Activated CD4-positive, alpha-beta T cell treated with anti-CD3 and anti-CD28 coated beads, Interleukin-2, amount 50 U/mL, for 4 hours (primary cell): ENCODE results near the gene GLYATL3.

ENCODE experiments used
- DNase-seq, 2 experiments: peaks; one replicate each; pipeline ENCODE4 v3.0.0-alpha.2; 2020

GLYATL3 gene

DNA sequence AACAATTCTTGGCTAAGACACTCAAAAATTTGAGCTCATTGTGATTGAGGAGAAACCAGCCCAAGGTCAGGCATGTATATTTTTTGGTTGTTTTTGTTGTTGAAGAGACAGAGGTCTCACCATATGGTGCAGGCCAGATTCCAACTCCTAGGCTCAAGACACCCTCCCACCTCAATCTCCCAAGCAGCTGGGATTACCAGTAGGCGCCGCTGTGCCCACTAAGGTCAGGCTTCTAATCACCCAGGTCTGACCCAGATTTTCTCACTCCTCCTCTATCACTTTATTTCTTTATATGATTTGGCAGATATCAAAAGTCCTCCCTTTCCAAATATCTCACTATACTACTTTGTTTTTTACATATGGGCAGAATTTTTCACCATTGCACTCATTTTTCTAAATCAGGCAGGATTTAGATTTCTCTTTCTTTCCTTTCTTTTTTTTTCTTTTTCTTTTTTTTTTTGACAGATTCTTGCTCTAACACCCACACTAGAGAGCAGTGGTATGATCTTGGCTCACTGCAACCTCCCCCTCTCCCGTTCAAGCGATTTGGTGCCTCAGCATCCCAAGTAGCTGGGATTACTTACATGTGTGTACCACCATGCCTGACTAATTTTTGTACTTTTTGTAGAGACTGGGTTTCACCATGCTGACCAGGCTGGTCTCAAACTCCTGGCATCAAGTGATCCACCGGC, 49.0 kb downstream of the GLYATL3 start:
- no peak for DNase-seq

DNA sequence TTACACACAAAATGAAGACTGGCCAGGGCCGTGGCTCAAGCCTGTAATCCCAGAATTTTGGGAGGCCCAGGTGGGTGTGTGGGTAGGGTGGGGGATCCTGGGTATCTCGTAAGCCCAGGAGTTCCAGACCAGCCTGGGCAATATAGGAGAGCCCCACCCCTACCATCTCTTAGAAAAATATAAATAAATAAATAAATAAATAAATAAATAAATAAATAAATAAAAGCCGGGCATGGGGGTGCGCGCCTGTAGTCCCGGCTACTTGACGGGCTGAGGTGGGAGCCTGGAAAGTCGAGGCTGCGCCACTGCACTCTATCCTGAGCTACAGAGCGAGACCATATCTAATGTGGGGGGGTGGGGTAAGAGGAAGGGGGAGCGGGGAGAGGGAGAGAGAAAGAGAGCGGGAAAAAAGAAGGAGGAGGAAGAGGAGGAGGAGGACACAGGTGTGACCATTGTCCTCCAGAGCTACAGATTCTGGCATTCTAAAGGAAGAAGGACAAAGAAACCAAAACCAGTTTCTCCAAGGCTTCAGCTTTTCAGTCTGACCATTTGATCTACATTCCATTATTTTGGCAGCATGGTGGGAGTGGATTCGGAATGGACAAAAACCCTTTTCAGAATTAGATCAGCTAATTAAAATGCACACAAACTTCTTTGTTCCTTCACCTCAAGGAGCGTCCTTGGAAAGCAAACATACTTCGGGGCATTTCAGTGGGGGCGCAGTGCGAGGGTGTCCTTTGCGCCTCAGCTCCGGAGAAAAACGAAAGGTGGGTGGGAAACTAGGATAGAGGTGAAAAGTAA, 50.2 kb downstream of the GLYATL3 start:
- no peak for DNase-seq

DNA sequence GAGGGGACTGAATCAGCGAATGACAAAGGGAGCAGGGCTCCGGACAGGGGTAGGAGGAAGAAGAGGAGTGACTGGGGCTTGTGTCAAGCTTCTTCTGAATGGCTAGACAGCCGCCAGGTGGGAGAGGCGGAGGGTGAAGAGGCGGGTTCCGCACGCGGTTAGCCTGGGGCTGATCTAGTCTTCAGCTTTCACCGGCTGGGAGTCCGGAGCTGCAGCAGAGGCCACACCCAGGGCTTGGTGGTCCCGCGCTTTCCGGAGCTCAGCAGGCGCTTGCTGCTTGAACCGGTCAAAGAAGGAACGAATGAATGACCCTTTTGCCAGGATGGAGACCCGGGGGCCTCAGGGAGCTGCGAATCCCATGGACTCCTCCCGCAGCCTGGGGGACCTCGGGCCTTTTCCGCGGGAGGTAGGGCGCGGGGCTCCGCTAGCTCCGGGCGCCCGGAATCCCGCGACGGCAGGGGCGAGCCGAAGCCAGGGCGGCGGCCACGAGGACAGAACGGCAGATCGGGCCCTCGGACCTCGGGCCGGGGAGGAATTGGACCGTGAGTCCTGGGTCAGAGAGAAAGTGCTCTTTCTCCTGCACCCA, 50.9 kb downstream of the GLYATL3 start, which contains the start of gene C6orf141:
Gene C6orf141 (plus strand): TSS at position 177 of the 586 bp plus-strand sequence. CDS start 125 bp downstream, at position 302.
- peak in 1 of 2 experiments; percentile 3 for DNase-seq

DNA sequence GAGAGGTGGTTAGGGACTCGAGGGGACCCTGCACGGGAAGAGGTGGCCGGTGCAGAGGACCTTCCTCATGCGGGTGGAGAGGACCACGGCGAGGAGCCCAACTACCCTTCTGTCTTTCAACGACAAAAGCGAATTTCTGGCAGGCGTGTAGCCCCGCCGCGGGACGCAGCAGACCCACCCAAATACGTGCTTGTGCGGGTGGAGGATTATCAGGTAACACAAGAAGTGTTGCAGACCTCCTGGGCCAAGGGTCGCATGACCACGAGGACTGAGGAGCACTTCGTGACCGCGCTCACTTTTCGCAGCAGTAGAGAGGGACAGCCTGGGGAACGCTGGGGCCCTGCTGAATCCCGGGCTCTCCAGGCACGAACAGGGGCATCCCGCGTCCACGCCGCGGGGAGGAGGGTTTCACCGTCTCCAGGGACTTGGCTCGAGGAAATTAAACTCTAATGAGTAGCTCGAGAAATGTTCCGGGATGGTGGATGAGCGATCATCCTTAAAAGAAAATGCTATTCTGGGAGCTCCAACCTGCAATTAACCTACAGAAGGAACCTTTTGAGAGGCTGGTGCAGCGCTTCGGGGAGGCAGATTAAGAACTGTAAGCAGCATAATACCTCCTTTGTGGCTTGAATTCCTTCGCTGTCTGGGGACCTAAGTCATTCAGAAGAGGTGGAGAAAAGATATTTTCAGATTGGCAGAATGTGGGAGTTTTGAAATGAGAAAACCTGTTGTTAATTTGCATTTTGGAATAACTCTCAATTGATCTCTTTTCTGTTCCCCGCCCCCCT, 51.5 kb downstream of the GLYATL3 start:
- DNase-seq: no peak

DNA sequence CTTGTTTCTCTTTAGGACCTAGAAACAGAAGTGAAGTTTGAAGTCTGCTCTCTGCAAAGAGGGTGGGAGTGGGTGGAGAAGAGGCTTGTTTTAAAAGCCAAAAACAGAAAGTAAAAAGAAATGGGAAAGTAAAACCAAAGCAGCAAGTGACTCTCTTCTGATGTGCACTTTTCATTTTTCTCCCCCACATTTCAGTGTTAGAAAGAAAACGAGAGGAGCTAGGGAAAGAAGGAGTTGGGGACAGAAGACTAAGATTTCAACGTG, 52.1 kb downstream of the GLYATL3 start:
- DNase-seq: no peak

DNA sequence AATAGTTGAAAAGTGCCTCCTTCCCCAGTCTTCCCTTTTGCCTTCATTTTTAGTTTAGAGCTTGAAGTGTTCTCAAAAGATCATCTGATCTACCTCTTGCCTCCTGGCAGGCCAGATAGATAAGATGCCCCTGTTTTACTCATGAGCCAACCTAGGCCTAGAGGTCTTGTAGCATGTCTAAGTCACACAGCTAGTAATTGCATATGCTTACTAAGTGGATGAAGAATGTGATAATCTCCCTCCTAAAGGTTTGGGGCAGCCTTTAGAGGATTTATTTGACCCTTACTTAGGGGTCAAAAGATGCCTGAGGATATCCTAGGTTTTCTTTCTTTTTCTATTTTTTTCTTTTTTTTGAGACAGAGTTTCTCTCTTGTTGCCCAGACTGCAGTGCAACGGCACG, 52.9 kb downstream of the GLYATL3 start:
- no peak for DNase-seq

DNA sequence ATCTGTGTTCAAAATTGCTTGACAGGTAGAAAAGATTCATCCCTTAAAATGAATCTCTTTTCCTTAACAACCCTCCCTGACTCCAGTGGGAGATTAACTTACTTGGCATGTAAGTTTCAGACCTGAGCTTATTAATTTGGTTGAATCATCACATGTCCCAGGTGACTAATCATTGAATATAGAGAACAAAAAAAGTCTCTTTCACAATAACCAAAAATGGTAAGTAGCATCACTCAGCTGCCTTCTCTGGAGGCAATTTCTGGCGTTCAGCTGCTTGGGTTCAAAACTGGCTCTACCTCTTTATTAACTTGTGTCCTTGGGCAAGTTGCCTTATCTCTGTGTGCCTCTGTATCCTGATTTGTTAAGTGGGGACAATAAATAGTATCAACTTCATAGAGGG, 53.7 kb downstream of the GLYATL3 start:
- DNase-seq: no peak

DNA sequence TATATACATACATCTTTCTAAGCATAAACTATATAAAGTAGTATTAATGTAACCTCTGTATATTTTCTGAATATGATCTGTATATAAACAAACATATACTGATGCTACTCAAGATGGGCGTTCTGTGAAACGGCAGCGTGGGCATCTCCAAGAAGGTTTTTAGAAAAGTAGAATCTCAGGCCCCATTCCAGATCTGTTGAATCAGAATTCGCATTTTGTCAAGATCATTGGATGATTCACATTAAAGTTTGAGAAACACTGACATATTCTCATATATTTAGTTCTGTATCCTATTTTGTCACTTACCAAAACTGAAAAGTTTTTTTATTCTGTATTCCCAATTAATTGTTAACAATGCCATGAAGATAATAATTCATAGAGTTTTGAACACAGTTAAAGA, 56.2 kb downstream of the GLYATL3 start:
- DNase-seq: no peak

DNA sequence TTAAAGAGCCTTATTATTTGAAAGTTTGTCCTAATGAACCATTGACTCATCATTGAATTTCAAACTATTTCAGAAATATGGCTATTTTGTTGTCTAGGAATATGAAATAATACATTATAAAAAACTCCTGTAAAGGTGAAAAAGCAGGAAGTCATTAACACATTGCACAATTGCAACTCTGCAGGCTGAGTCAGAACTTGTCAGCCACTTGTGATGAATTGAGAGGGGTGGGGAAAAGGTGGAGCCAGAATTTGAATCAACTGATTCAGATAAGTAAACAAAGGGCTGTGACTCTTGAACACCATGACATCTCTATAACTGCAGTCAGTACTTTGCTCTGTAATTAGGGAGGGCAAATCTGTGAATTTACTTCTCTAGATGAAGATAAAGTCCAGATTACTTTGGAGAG, 56.7 kb downstream of the GLYATL3 start:
- DNase-seq: no peak

DNA sequence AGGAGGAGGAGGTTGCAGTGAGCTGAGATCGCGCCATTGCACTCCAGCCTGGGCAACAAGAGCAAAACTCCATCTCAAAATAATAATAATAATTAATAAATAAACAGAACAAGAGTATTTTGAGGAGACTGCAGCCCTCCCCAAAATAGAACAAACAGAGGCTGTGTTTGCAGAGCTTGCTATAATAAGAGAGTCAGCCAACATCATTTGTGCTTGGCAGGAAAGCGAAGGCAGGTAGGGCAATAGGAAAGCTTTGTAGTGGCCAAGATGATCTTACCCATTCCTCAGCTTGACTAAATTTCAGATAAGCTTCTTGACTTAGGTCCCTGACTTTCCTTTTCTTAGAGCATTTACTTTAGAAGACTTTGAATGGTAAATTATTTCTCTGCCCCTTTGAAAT, 57.5 kb downstream of the GLYATL3 start:
- DNase-seq: no peak

DNA sequence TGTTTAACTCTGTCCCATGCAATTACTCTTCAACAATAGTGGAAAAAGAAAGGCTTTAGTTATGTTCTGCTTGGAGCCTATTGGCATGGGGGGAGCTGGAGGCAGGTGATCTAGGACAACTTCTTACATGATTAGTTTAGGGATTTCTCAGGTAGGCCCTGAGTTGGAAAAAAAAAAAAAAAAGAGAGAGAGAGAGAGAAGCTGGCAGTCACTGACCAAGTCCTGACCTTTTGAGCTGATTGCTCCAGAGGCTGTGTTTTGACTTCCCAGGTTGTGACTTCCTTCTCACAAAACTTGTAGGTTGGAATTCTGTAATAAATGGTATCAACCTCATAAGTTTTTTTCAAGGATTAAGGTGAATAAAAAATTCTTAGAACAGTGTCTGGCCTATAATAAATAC, 58.5 kb downstream of the GLYATL3 start:
- DNase-seq: no peak

DNA sequence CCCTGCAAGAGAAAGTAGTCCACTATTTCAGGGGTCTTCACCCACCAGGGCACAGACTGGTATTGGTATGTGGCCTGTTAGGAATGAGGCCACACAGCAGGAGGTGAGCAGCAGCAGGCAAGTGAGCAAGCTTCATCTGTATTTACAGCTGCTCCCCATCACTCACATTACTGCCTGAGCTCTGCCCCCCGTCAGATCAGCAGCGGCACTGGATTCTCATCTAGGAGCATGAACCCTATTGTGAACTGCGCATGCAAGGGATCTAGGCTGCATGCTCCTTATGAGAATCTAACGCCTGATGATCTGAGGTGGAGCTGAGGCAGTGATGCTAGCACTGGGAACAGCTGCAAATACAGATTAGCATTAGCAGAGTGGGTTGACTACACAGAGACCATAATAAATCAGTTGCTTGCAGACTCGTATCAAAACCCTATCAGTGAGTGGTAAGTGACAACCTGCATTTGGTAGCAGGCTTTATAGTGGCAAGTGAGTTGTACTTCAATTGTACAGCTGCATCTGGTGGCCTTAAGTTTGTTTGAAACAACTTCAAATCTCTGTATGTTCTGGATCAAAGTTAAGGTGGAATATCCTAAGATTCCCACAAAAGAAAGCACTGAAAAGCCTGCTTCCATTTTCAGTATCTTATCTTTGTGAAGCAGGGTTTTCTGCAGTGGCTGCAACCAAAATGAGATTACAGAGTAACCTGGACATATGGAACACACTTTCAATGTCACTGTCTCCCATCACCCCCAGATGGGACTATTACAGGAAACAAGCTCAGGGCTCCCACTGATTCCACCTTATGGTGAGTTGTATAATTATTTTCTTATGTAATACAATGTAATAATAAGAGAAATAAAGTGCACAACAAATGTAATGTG, 63.5 kb downstream of the GLYATL3 start:
- no peak for DNase-seq

DNA sequence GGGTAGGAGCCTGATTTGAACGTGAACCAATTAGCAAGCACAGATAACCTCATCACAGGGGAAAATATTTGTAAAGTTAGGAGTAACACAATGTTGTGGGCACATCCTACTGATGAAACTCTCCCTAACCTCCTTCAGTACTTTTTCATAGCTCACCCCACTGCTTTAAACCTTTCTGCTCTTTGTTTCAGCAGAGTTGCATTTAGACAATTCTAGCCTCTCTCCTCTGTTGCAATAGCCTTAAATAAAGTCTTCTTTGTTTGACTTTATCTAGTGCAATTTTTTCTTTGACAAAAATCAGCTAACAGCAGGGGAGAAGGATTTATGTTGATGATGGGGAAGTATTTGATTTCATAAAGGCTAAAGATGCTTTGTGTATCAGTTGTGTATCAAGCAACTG, 64.8 kb downstream of the GLYATL3 start:
- DNase-seq: no peak

DNA sequence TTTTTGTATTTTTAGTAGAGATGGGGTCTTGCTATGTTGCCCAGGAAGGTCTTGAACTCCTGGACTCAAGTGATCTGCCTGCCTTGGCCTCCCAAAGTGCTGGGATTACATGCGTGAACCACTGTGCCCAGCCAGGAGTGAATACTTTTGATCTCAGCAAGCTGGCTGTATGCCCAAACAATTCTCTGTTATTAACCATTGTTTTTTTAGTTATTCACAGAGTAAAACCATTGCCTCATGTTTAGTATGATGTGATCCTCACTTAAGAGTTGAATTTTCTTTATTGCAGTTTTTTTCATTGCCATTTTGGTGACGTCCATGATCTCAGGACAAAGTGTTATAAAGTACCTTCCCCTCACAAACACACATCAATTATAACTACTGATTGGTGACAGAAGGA, 65.5 kb downstream of the GLYATL3 start:
- DNase-seq: no peak

DNA sequence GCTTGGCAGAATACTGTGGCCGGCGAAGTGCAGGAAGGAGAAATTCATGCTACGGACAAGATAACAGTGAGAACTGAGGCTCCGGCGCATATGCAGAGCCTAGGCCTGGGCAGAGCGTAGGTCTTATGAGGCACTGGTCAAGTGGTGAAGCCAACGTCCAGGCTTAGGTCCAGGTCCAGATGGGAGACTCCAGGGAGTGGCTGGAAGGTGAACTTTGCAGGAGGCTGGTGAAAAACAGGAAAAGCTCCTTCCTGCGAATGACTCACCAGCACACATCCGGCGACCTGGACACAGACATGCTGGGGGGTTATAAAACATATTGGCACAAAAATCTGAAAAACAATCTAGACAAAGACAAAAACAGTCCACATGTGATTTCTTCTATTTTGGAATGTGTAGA, 66.1 kb downstream of the GLYATL3 start:
- no peak for DNase-seq

DNA sequence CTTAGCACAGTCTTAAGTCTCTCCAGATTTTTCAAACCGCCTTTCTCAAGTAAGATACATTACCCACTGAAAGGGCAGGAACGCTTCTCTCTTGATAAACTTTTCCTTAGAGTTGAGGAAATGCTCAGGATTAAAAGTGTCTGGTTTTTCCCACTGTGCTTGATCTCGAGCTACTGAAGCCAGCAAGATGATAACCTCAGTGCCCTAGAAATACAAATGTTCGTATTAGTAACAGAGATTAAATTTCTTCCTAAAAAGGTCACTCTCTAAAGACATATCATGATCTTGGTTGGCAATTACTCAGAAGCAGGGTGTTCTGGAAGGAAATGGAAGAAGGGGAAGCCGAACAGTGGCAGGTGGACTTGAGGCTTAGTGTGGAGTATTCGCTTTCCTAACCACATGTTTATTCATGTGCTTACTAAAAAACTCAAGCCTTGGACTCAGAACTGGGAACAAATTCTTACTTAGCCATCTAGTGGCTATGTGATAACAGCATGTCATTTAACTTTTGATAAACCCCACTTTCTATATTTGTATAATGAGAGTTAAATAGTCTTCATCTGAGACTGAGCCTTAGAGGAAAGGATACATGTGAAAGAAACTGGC, 70.9 kb downstream of the GLYATL3 start:
- DNase-seq: no peak

DNA sequence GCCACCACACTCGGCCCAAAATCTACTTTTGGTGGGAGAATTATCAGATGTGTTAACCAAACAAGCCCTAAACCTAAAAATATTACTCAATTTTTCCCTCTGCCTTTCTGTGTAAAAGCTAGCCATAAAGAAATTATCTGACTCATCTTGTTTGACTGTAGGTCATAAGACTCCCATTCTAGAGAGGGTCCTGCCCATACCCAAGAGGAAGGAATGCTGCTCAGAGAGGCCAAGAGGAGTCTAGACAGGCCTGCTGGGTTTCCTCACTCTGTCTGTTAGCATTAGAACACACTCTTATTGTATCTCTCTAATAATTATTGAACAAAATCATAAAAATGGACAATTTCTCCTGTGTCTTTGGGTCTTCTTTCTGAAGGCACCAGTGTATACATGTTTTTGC, 76.9 kb downstream of the GLYATL3 start:
- DNase-seq: no peak
